MCF 10A (cell line): ENCODE results near the gene NTM. TPM values are rescaled to one million over a fixed set of nuclear protein-coding genes. Genes with fewer than 3 reads are reported as not detected.

Experiments used
- BruUV-seq: library from RNA; stranded (reverse); fragments of 400-500 nt; replicated peaks from 2 replicates; lab custom pipeline; 2021; lab: Mats Ljungman, UMichigan
- CTCF ChIA-PET: fragments of 300-600 bp; sonication (Branson Sonifier 250); formaldehyde crosslinking; extraction: SDS; loops from one replicate; lab custom pipeline; 2021; ENCODE audit warnings: antibody characterized with exemption, inconsistent platforms; lab: Yijun Ruan, JAX
- POLR2A ChIA-PET: fragments of 300-600, 350-650 bp; sonication (Branson Sonifier 250); formaldehyde crosslinking; extraction: SDS; loops from one replicate; lab custom pipeline; 2020; ENCODE audit warnings: antibody characterized with exemption, inconsistent platforms; lab: Yijun Ruan, JAX
- DNase-seq: peaks from one replicate; pipeline ENCODE4 v3.0.0-alpha.2; 2018; ENCODE audit not compliant: unreplicated experiment
- H3K27ac Mint-ChIP-seq: one replicate; pipeline ENCODE4 v1.8.0; 2022; ENCODE audit warnings: mild to moderate bottlenecking, low read depth, mixed read lengths; ENCODE audit not compliant: unreplicated experiment
- H3K27me3 Mint-ChIP-seq: one replicate; pipeline ENCODE4 v1.8.0; 2022; ENCODE audit warnings: mixed read lengths; ENCODE audit not compliant: insufficient read depth, unreplicated experiment
- H3K36me3 Mint-ChIP-seq: one replicate; pipeline ENCODE4 v1.8.0; 2022; ENCODE audit warnings: mild to moderate bottlenecking, moderate library complexity, mixed read lengths; ENCODE audit not compliant: insufficient read depth, unreplicated experiment
- H3K4me1 Mint-ChIP-seq: one replicate; pipeline ENCODE4 v1.8.0; 2022; ENCODE audit warnings: mixed read lengths; ENCODE audit not compliant: insufficient read depth, unreplicated experiment
- H3K4me3 Mint-ChIP-seq: one replicate; pipeline ENCODE4 v1.8.0; 2022; ENCODE audit warnings: mild to moderate bottlenecking, moderate library complexity, mixed read lengths; ENCODE audit not compliant: unreplicated experiment
- H3K9me3 Mint-ChIP-seq: one replicate; pipeline ENCODE4 v1.8.0; 2022; ENCODE audit warnings: mixed read lengths; ENCODE audit not compliant: unreplicated experiment
- intact Hi-C: fragments of 100-400 bp; cut with micrococcal nuclease; formaldehyde crosslinking; loops from 2 replicates; pipeline ENCODE4 v1.14.1; 2022
- total RNA-seq: library from RNA; stranded (reverse); gene quantifications from 2 replicates; pipeline ENCODE4 v1.2.3, GENCODE V29; 2022
- TF ChIP-seq, protein P1 (sequence below): fragments of 200-600 bp; IDR thresholded peaks from one replicate; pipeline ENCODE4 v1.8.0; 2022; ENCODE audit warnings: antibody characterized with exemption, mild to moderate bottlenecking; ENCODE audit not compliant: unreplicated experiment

Gene NTM
- total RNA-seq, 1 experiment from 2014 or later, result not detected

GRCh38 chr11:132050577-132051165, 680.3 kb downstream of the NTM start:
- no peaks in the 10 kb centered on the region for H3K4me1 Mint-ChIP-seq
- no peaks in the 10 kb centered on the region for H3K27me3 Mint-ChIP-seq
- TF ChIP-seq, protein P1, sequence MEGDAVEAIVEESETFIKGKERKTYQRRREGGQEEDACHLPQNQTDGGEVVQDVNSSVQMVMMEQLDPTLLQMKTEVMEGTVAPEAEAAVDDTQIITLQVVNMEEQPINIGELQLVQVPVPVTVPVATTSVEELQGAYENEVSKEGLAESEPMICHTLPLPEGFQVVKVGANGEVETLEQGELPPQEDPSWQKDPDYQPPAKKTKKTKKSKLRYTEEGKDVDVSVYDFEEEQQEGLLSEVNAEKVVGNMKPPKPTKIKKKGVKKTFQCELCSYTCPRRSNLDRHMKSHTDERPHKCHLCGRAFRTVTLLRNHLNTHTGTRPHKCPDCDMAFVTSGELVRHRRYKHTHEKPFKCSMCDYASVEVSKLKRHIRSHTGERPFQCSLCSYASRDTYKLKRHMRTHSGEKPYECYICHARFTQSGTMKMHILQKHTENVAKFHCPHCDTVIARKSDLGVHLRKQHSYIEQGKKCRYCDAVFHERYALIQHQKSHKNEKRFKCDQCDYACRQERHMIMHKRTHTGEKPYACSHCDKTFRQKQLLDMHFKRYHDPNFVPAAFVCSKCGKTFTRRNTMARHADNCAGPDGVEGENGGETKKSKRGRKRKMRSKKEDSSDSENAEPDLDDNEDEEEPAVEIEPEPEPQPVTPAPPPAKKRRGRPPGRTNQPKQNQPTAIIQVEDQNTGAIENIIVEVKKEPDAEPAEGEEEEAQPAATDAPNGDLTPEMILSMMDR, result no peak
- no TSS peak for BruUV-seq
- no peaks in the 10 kb centered on the region for H3K36me3 Mint-ChIP-seq
- intact Hi-C loops, result no loop called here
- no peak overlapping the region for H3K27ac Mint-ChIP-seq
- ChIA-PET POLR2A (no interaction called here), CTCF (no interaction called here)
- no peak for DNase-seq
- H3K4me3 Mint-ChIP-seq, result no peak overlapping the region
- peaks cover 29% of the 10 kb centered on the region for H3K9me3 Mint-ChIP-seq

GRCh38 chr11:132051704-132052103, 681.3 kb downstream of the NTM start:
- H3K4me3 Mint-ChIP-seq, result no peak overlapping the region

DNA sequence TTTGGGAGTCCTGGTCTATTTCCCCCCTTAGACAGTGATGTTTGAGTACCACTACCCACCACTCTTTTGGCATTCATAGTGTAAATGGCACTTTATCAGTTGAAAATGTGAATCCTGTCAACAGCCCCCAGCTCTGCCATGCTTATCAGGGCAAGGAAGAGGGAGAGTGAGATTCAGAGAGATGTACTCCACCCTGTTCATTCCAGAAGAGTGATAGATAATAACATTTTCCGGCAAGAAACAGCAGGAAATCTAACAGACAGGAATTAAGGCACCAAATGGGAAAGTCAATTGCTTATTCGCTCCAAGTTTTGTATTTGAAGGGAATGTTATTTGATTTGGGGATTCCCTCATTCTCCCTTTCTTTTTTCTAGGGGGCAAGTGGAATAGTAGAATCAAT, 681.9 kb downstream of the NTM start:
- H3K27ac Mint-ChIP-seq, result no peak overlapping the region
- H3K27me3 Mint-ChIP-seq, result no peaks in the 10 kb centered on the region
- H3K9me3 Mint-ChIP-seq, result peaks cover 29% of the 10 kb centered on the region
- BruUV-seq, result no TSS peak
- no peaks in the 10 kb centered on the region for H3K4me1 Mint-ChIP-seq
- intact Hi-C loops, result no loop called here
- TF ChIP-seq, protein P1, result no peak
- CTCF ChIA-PET, result interaction anchor here (0.7 kb wide), 1 partner anchor 1708 kb away, joined by 3 read pairs; no protein-coding TSS in a partner anchor
- DNase-seq, result no peak
- POLR2A ChIA-PET, result no interaction called here
- no peaks in the 10 kb centered on the region for H3K36me3 Mint-ChIP-seq
- no peak overlapping the region for H3K4me3 Mint-ChIP-seq

More at GRCh38 chr11:132051704-132052103, 681.3 kb downstream of the NTM start:
- intact Hi-C loops, result no loop called here
- DNase-seq, result no peak
- no peaks in the 10 kb centered on the region for H3K36me3 Mint-ChIP-seq
- no peaks in the 10 kb centered on the region for H3K4me1 Mint-ChIP-seq
- CTCF ChIA-PET, result no interaction called here
- peaks cover 29% of the 10 kb centered on the region for H3K9me3 Mint-ChIP-seq
- no peaks in the 10 kb centered on the region for H3K27me3 Mint-ChIP-seq
- TF ChIP-seq, protein P1, result no peak
- no peak overlapping the region for H3K27ac Mint-ChIP-seq
- POLR2A ChIA-PET, result no interaction called here
- BruUV-seq, result no TSS peak

GRCh38 chr11:132052904-132053303, 682.5 kb downstream of the NTM start:
- H3K4me1 Mint-ChIP-seq, result no peaks in the 10 kb centered on the region
- intact Hi-C loops, result no loop called here
- no peak overlapping the region for H3K4me3 Mint-ChIP-seq

More at GRCh38 chr11:132052904-132053303, 682.5 kb downstream of the NTM start:
- CTCF ChIA-PET, result interaction anchor here (0.7 kb wide), 1 partner anchor 1708 kb away, joined by 3 read pairs; no protein-coding TSS in a partner anchor
- no peak for DNase-seq
- no peaks in the 10 kb centered on the region for H3K36me3 Mint-ChIP-seq
- BruUV-seq, result no TSS peak
- H3K27ac Mint-ChIP-seq, result no peak overlapping the region
- peaks cover 29% of the 10 kb centered on the region for H3K9me3 Mint-ChIP-seq
- H3K27me3 Mint-ChIP-seq, result no peaks in the 10 kb centered on the region
- TF ChIP-seq, protein P1, result no peak
- POLR2A ChIA-PET, result no interaction called here
